HL-60 (cell line): Measurements from ENCODE around the gene OR9A4.

Source experiments
- DNase-seq, 2 experiments: peaks; one replicate each; pipeline ENCODE4 v3.0.0-alpha.2; 2010 to 2020; ENCODE audit warnings: low read depth in 1 of 2, low spot score in 1 of 2
- H3K27ac ChIP-seq: fragments of 250-450 bp; sonication (Bioruptor Pico); replicated peaks from 2 replicates; pipeline ENCODE4 v1.5.1; 2020; ENCODE audit warnings: mild to moderate bottlenecking, moderate library complexity
- H3K27me3 ChIP-seq: fragments of 250-450 bp; sonication (Bioruptor Pico); 2 replicates; pipeline ENCODE4 v1.5.1; 2021; ENCODE audit warnings: mild to moderate bottlenecking, moderate library complexity; ENCODE audit not compliant: insufficient read depth, poor library complexity, severe bottlenecking
- H3K4me3 ChIP-seq: replicated peaks from 2 replicates; pipeline ENCODE4 v1.5.1; 2011; ENCODE audit warnings: mild to moderate bottlenecking, control low read depth, low read length; ENCODE audit not compliant: insufficient read depth
- CTCF ChIP-seq: IDR thresholded peaks from one replicate; pipeline ENCODE4 v1.5.1; 2011; ENCODE audit warnings: low read length, control low read depth, inconsistent platforms; ENCODE audit not compliant: insufficient read depth
- GABPA ChIP-seq: IDR thresholded peaks from 2 replicates; pipeline ENCODE4 v1.6.1; 2012; ENCODE audit warnings: low read depth
- POLR2AphosphoS5 ChIP-seq: IDR thresholded peaks from 2 replicates; pipeline ENCODE4 v1.6.1; 2012; ENCODE audit warnings: low read depth
- REST ChIP-seq: IDR thresholded peaks from 2 replicates; pipeline ENCODE4 v1.6.1; 2012; ENCODE audit warnings: low read depth; ENCODE audit not compliant: insufficient replicate concordance
- SPI1 ChIP-seq: IDR thresholded peaks from 2 replicates; pipeline ENCODE4 v1.6.1; 2012; ENCODE audit warnings: low read depth, mild to moderate bottlenecking, borderline replicate concordance

The OR9A4 gene

GRCh38 chr7:141928146-141928844, 12.1 kb downstream of the OR9A4 start:
- H3K27me3 ChIP-seq, result no peaks in the 10 kb centered on the region

GRCh38 chr7:141928845-141929195, 12.6 kb downstream of the OR9A4 start:
- Histone ChIP-seq H3K4me3 (no peak overlapping the region), H3K27ac (peak overlapping the region; percentile 74), H3K27me3 (no peaks in the 10 kb centered on the region)
- TF ChIP-seq GABPA (no peak), POLR2AphosphoS5 (peak; percentile 7; the same call in 1 of the 2 replicates), SPI1 (peak; percentile 80)
- DNase-seq, result peak in 1 of 2 experiments; percentile 32

More at GRCh38 chr7:141928146-141928844, 12.1 kb downstream of the OR9A4 start:
- DNase-seq, result peak; percentile 48 to 51
- Histone ChIP-seq H3K4me3 (no peak overlapping the region), H3K27ac (peak overlapping the region; percentile 74)
- TF ChIP-seq POLR2AphosphoS5, result peak; percentile 32; the same call in 1 of the 2 replicates
- peak; percentile 84 for TF ChIP-seq SPI1
- no peak for TF ChIP-seq CTCF
- TF ChIP-seq GABPA, result 0 out of 2 replicates have a peak, but pooled peaks have one; percentile 12
- TF ChIP-seq REST, result no peak

- Histone ChIP-seq H3K27me3 (no peaks in the 10 kb centered on the region), H3K4me3 (no peak overlapping the region), H3K27ac (peak overlapping the region; percentile 74)
- DNase-seq, result no peak
- TF ChIP-seq REST (no peak), SPI1 (no peak), POLR2AphosphoS5 (no peak), GABPA (no peak), CTCF (no peak)
Observed at GRCh38 chr7:141930211-141930610, 14.0 kb downstream of the OR9A4 start.

GRCh38 chr7:141941075-141941474, 24.9 kb downstream of the OR9A4 start:
- Histone ChIP-seq H3K27ac (no peak overlapping the region), H3K27me3 (no peaks in the 10 kb centered on the region), H3K4me3 (no peak overlapping the region)
- no peak for DNase-seq
- TF ChIP-seq SPI1 (no peak), REST (no peak), GABPA (no peak), POLR2AphosphoS5 (no peak), CTCF (no peak)
